ENCODE measurements around the gene KCNK17.

KCNK17 gene, protein sequence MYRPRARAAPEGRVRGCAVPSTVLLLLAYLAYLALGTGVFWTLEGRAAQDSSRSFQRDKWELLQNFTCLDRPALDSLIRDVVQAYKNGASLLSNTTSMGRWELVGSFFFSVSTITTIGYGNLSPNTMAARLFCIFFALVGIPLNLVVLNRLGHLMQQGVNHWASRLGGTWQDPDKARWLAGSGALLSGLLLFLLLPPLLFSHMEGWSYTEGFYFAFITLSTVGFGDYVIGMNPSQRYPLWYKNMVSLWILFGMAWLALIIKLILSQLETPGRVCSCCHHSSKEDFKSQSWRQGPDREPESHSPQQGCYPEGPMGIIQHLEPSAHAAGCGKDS

DNA sequence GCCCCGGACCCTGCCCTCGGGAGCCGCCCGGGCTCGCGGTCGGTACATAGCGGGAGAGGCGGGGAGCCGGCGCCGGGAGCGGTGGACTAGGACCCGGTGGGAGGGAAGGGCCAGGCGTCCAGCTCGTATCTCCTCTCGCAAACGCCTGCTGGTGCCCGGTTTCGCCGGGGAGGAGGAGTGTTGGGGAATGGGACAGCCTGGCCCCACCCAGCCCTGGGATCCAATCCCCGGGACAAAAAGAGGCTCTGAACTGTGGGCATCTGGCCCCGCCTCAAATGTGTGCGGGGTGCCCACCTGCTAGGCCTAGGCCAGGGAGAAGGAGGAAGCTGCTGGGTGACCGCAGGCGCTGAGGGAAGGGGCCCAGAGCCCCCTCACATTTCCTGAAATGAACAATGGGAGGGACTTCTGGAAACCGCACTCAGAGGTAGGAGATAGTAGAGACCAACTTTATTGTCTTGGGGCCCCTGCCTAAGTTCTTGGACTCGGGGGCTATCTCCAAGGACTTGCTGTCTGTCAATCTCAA lies at the start of gene KCNK17:
TSS of gene KCNK17 (minus strand) at position 147 of the 523 bp plus-strand sequence. CDS start at position 48, 99 bp downstream.
- TF ChIP-seq, protein P1, sequence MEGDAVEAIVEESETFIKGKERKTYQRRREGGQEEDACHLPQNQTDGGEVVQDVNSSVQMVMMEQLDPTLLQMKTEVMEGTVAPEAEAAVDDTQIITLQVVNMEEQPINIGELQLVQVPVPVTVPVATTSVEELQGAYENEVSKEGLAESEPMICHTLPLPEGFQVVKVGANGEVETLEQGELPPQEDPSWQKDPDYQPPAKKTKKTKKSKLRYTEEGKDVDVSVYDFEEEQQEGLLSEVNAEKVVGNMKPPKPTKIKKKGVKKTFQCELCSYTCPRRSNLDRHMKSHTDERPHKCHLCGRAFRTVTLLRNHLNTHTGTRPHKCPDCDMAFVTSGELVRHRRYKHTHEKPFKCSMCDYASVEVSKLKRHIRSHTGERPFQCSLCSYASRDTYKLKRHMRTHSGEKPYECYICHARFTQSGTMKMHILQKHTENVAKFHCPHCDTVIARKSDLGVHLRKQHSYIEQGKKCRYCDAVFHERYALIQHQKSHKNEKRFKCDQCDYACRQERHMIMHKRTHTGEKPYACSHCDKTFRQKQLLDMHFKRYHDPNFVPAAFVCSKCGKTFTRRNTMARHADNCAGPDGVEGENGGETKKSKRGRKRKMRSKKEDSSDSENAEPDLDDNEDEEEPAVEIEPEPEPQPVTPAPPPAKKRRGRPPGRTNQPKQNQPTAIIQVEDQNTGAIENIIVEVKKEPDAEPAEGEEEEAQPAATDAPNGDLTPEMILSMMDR (IDR thresholded peaks at IDR 0.05; ENCODE audit: low read depth, low read length, missing control alignments), result no peak
- H3K4me3 ChIP-seq (ENCODE audit: low read depth, low read length), result no peak within 1 kb of the TSS
- DNase-seq (ENCODE audit: low read depth), result no peak

DNA sequence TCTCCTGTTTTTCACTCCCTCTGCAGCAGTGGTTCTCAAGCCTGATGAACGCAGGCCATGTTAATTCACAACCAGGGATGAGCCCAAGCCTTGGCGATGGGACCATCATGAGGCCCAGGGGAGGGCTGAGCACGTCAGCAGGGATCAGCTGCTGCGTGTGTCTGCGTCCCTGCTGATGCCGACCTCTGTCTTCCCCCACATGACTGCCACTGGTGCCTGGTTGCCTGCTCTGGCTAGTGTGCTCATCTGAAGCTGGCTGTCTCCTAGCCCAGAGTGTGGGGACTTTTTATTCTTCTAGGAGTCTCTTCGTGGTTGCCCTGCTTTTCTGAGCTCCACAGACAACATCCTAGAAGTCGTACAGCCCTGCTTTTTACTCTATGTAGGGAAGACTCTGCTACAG lies 49.1 kb upstream of the KCNK17 start:
- DNase-seq (ENCODE audit: low read depth), result no peak
- H3K4me3 ChIP-seq (ENCODE audit: low read depth, low read length), result no peak overlapping the region
- TF ChIP-seq, protein P1 (IDR thresholded peaks at IDR 0.05; ENCODE audit: low read depth, low read length, missing control alignments), result no peak

DNA sequence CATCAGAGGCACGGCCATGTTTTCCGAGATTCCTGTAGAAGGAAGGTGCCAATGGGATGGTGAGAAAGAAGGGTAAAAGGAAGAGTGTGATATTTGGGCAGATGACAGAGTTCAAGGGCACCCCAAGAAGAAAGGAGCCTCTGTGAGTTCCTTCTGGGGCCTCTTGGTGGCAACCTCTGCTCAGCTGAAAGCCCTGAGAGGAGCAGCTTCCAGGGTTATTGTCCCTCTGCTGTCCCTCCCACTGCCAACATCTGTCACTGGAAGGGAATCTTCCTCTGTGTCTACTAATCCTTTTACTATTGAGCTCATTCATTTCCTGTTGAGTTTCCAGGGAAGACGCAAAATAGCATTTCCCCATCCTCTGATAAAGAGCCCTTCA lies 48.3 kb upstream of the KCNK17 start:
- TF ChIP-seq, protein P1 (IDR thresholded peaks at IDR 0.05; ENCODE audit: low read depth, low read length, missing control alignments), result peak; percentile 30
- no peak for DNase-seq (ENCODE audit: low read depth)
- H3K4me3 ChIP-seq (ENCODE audit: low read depth, low read length), result no peak overlapping the region

DNA sequence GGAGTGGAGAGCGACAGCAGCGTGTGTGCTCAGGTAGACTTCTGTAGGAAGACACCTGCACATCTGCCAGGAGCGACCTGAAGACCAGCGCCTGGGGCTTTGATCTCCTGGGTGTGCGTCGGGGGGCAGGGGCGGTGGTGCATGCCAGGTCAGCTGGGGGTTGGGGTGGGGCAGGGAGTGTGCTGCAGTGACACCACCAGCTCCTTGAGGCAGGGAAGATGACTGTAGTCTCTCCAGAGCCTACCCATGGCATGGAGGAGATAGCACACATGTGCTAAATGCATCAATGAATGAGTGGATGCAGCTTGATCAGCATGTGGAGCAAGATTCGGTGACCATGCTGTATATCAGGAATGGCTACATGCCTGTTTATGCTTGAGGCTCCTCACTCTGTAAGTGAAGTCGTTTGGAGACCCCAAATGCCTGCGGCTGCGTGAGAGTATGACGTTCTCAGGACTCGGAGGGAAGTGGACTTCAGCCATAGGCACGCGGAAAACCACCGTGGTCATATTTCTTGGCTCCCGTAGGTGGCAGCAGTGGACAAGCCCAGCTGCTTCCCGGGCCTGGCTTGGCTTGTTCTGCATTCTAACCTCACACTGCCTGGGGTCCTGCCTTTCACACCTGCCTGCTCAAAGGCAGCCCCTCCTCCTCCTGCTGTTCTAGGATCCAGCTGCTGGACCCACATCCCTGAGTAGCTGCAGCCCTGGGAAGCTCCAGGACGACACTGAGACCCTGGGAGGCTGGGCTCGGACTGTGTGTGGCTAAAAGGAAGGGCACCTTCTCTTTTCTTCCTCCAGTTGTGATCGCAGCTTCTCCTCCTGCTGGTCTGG lies 47.7 kb upstream of the KCNK17 start:
- H3K4me3 ChIP-seq (ENCODE audit: low read depth, low read length), result no peak overlapping the region

DNA sequence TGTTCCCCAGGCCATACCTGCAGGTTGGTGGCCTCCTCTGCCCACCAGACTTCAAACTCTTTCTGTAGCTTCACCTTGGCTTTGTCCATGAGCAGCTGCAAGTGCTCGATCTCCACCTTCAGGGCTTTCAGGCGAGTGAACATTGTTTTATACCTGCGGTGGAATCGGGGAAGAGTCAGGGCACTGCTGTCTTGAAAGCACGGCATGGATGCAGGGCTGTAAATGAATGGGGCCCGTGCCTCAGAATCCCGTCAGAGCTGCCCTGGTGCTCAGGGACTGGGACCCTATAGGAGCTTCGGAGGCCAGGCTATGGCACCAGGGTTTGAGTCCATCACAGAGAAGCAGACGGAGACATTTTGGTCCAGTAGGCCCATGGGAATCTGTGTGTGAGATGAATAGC lies 46.2 kb upstream of the KCNK17 start:
- TF ChIP-seq, protein P1 (IDR thresholded peaks at IDR 0.05; ENCODE audit: low read depth, low read length, missing control alignments), result no peak
- H3K4me3 ChIP-seq (ENCODE audit: low read depth, low read length), result no peak overlapping the region
- no peak for DNase-seq (ENCODE audit: low read depth)

More for the DNA sequence above, 47.7 kb upstream of the KCNK17 start:
- TF ChIP-seq, protein P1 (IDR thresholded peaks at IDR 0.05; ENCODE audit: low read depth, low read length, missing control alignments), result peak; percentile 92
- DNase-seq (ENCODE audit: low read depth), result no peak

DNA sequence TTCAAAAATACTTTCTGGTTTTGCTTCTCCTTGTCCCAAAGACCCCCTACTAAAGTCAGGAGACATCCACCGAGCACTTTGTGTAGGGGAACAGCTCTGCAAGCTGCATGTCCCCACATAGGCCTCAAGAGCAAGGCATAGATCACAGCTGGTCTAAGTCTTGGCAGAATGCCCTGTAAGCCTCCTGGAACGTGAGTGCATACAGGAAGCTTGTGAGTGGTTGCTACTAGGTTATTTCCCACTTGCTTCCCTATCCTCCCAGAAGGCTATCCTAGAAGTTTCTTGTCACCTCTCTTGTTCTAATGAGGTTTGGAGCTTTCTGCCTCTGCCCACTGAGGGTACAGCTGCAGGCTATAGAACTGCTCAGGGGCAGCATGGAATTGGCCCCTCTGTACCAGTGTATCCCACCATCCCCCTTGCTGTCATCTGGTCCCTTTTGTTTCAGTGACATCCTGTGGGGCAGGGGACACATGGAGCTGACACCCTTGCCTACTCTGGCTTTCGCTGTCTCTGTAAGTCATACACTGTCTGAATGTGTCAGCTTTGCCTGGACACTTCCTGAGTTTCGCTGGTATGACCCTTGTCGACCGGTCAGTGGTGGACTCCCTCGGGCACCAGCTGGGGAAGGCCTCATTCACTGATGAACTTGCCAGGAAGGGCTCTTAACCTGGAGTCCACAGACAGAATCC lies 43.9 kb upstream of the KCNK17 start:
- no peak overlapping the region for H3K4me3 ChIP-seq (ENCODE audit: low read depth, low read length)
- no peak for DNase-seq (ENCODE audit: low read depth)
- TF ChIP-seq, protein P1 (IDR thresholded peaks at IDR 0.05; ENCODE audit: low read depth, low read length, missing control alignments), result no peak

All from GM12864 (cell line).